GM20431 (cell line): ENCODE results near the gene EMSY.
"Not testable (repeated sequence)": the region's sequence is repeated elsewhere in the genome, so short reads cannot be mapped to it uniquely, and the experiment has no call there.

Experiments
- in situ Hi-C: fragments of 300-500 bp; cut with MseI, MboI; formaldehyde crosslinking; loops from one replicate; pipeline ENCODE4 v1.15.0; 2020; ENCODE audit warnings: low sequenced_read_pairs; ENCODE audit not compliant: unreplicated experiment

Gene EMSY

DNA sequence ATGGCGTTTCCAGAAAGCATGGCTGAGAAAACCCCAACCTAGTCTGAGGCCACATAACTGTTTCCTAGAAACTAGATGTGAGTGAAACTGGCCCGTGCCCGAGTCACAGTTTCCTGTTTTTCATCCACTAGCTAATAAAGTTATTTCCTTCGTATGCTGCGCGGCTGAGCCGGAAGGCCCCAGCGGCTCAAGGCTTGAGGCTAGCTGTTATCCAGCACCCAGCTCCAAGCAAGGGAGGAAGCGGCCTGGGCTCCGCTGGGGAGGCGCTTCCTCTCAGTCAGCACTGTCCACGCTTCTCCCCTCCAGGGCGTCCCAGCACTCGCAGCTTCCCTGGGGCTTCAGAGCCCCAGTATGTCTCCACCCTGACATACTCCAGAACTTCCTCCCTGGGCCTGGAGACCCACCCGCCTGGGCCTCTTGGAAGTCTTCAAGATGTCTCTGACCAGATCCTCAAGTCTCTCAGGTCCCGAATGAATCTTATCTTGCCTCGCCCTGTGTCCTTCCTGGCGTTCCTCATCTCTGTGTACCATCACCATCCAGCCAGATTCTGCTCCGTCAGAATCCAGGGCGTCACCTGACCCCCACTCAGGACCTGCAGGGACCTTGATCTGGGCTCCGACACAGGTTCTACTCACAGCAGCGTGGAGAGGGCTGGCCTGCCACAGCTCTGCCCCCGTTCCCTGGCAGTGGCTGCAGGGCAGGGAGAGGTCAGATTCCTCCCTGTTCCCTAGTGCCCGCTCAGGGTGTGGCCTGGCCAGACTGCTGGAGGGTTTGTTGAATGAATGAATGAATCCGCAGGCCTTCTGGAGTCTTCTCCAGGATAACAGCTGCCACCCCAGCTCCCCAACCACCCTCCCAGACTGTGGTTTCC, 143.9 kb downstream of the EMSY start:
- in situ Hi-C loops: no loop called here

DNA sequence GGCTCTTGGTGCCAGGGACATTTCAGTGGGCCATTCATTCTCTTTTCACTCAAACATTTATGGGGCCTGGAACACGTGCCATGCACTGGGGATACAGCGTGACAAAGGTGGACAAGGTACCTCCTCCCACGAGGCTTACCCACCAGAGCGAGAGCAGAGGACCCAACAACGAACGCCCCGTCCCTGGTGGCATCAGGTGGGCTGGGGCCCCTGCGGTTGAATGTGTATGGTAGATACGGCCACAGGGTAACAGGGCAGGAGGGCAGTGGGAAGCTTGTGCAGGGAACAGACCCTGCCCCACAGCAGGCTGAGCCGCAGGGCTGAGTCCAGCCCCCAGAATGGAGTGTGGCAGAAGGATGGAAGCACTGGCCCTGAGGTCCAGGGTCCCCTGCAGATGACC, 144.7 kb downstream of the EMSY start:
- in situ Hi-C loops: no loop called here

DNA sequence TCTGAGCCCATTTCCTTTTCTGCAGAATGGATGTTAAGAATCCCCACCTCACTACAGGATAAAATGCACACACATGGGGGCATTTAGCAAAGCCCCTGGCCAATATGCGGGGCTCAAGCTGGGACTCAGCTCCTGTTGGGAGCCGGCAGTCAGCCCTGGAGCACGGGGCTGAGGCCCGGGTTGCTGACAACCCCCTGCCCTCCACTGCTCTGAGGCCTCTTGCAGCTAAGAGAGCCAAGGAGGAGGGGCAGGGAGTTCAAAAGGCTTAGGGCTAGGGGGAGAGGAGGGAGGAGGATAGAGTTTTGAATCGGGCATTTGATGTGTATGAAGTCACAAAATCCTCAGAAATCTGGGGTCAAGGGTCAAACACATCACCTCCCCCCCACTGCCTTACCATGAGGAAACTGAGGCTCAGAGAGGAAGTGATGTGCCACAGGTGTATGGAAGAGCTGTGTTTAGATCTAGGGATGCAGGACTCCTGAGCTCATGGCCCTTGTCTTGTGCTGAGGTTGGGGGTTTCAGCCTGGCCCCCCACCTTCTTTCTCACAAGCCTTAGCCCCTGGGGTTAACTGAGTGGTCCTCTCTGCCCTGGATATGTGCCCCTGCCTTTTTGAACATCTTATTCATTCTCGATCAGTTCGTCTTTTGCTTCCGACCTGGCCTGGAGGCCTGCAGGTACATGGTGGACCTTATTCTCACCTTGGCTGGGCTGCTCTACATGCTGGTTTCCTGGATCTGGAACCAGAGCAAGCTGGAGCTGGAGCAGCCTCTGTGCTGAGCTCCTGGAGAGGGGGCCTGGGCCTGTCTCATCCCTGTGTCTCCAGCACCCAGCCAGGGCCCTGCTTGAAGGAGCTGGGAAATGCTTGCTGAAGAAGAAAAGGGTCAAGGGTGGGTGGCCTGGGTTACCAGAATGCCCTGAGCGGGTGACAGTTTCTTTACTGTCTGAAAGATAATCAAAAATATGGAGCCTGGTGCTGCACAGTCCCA, 145.4 kb downstream of the EMSY start:
- in situ Hi-C loops: no loop called here

DNA sequence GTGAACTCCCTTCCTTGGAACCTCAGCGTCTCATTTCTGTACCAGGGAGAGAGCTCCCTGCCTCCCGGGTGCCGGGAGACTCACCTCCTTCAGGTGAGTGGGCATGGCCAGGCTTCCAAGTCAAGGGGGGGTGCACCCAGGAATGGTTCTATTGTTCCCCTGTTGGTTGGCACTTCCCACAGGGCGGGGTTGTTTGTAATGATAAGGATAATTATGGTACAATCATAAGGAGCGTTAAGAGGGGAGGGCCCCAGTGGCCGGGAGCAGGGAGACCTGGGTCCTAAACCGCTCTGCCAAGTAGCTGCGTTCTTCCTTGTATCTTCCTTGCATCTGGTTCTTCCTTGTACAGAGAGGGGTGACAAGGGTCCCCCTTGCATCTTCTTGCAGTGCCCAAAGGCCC, 146.6 kb downstream of the EMSY start:
- in situ Hi-C loops: no loop called here

DNA sequence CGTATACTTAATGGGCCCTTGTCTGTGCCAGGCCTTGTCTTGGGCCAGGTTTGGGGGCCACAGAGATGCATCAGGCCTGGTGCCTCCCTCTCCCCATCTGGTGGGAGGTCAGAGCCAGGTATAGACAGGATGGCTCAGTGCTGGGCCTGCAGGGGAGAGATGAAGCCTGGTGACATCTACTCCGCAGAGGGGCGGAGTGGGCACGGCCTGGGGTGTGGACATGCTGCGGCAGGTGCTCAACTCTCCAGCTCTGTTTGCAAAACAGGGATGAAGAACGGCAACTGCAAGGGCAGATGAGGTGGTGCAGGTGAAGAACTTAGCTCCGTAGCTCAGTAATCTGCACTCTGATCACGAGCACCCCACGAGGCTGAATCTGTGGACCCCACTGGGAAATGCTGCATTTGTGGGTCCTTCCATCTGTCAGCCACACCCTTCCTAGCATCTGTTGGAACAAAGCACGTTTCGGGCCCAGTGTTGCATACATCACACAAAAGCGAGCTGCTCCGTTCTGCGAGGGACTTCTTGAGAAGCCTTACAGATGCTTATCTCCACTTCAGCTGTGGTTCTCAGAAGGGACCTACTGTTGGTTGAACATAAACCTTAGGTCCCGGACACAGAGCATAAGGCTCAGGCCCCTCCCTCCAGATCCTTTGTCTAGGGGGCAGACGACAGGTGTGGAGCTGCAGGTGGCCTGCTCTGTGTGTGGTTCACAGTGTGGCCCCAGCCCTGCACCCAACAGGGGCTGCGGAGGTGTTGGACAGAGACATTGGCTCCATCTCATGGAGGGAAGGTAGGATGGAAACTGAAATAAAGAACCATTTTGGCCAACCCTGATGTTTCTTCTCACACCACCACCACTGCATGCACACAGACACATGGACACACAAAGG, 147.5 kb downstream of the EMSY start:
- in situ Hi-C loops: no loop called here

DNA sequence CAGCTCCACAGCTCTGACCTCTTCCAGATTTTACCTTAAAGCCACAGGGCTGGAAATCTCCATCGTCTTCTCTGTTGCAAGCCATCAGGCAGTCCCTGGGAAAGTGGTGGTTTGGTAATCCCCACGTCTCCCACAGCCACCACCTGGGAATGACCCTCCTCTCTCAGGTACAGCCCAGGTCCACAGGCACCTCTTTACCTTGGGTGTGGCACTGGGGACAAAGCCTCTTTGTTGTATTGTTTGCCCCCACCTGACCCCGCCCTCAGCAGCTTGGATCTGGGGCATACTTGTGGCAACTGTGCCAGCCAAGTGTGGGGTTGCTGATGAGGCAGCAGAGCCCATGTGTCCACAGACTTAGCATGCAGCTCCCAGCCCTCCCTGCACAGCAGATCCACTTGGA, 148.1 kb downstream of the EMSY start:
- in situ Hi-C loops: no loop called here

DNA sequence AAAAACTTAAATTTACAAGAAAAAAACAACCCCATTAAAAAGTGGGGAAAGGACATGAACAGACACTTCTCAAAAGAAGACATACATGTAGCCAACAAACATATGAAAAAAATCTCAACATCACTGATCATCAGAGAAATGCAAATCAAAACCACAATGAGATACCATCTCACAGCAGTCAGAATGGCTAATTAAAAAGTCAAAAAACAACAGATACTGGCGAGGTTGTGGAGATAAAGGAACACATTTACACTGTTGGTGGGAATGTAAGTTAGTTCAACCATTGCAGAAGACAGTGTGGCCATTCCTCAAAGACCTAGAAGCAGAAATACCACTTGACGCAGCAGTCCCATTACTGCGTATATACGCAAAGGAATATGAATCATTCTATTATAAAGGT, 150.3 kb downstream of the EMSY start:
- in situ Hi-C loops: not testable (repeated sequence)

DNA sequence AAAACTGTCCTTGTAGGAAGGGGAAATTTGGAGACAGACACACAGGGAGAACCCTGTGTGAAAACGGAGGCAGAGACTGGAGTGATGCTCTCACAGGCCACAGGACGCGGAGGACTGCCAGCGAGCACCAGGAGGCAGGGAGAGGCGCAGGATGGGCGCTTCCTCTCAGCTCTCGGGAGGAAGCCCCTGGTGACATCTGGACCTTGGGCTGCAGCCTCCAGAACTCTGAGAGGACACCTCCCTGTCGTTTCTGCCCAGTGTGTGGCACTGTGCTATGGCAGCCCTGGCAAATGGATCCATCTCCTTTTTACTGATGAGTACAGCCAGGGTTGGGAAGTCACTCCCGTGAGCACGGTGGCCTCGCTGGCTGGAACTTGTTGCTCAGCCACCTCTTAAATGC, 151.8 kb downstream of the EMSY start:
- in situ Hi-C loops: no loop called here

DNA sequence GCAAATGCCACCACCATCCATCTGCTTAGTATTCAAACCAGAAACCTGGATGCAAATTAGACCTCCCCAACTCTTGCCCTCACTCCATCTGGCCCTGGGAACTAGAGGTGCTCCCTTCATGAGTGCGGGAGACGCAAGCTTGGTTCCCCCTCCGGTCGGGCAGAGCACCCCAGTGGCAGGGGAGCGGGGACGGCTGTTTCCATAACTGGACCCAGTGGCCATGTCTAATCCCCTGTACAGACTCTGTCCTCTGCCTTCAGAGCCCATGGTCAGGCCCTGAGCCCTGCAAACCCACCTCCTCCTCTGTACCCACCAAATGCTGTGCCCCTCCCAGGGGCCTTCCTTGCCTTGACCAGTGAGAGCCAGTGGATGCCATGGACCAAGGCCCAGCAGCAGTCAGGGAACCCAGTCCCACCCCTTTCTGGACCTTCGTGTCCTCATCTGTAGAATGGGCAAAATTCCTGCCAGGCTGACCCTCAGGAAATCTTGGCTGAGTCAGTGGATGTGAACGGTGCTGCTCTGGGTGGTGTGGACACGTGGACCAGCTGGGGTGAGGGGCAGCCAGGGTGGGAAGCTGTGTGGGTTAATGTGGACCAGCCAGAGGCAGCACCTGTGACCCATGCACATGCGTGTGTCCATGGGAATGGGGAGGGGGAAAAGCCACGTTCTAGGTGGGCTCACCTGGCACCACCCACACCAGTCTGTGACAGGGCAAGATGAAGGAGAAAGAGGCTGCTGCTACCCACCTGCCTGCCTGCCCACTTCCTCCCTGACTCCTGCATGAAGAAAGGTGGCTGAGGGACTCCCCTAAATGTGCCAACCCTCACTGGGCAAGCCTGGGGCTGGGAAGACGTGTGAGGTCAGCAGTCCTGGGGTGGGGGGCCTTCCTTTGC, 153.0 kb downstream of the EMSY start:
- in situ Hi-C loops: no loop called here

DNA sequence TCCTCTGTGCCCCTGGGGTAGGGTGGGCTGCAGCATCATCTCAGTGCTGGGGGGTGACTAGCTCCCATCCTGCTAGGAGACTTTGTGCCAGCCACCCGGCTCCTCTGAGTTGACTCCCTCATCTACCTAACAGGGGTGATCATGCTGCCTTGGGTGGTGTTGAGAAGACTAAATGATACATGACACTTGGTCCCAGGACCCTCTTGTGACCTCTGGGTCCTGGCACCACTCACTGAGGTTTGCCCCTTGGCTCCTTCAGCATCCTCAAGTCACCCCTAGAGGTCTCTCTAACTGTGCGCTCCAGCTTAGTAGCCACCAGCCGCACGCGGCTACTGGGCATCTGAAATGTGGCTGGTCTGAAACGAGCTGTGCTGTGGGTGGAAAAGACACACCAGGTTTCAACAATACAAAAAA, 153.6 kb downstream of the EMSY start:
- in situ Hi-C loops: no loop called here

DNA sequence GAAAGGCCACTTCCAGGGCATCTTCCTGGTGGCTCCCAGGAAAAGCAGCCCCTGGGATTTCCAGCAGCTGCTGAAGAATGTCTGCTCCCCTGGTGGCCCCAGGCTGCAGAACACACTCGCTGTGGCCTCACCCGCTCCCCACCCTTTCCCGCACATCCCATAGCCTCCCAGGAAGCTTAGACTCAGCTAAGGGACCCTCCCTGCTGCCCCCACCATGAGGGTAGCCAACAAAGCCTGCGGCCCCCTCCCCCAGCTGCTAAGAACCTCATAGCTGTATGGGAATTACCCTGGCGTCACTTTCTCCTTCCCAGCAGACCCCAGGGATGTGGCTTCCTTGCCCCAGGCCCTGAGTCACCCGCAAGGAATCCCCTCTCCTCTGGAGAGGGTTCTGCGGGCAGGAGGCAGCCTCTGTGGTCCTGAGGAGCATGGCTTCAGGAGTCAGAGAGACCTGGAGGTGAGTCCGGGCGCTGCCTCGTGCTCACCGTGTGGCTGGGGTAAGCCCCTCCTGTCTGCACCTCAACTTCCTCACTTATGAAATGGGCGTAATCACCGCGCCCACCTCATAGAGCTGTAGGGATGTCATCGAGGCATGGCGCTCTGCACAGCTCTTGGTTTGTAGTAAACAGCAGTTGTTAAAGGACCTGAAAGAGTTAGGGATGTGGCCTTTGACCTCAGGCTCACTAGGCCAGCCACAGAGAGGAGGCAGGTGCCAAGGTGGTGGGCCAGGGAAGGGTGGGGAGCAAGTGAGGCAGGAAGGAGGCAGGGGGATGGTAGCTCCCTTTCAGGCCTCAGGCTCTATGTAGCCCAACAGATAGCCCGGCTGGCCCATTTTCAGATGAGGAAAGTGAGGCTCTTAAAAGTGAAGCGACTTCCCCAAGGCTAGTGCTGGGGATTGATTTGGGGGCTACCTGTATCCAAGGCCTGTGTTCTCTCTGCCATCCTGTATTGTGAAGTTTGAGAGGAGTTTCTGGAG, 154.5 kb downstream of the EMSY start:
- in situ Hi-C loops: loop anchor here (10.0 kb wide), 1 partner anchor 85 kb away; no protein-coding TSS in a partner anchor

DNA sequence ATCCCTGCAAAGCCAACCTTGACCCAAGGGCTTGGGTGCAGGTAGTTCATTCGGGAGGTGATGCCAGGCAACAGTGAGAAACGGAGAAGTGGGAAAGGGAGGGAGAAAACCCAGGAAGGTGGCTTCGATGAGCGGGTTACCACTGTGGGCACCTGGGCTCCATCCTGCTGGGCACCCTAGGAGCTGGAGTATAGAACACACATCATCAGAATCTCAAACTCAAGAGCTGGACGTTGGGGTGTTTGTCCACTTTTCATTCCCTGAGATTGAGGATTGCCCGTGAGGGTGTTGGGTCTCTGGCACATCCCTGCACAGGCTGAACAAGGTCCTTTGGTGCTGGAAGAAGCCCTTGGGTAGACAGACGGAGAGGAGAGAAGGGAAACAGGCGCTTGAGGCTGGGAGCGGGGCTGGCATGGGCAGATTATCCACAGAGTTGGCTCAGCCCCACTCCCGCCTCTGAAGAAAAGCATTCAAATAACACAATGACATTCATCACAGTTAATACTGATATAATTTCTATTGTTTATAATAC, 155.4 kb downstream of the EMSY start:
- in situ Hi-C loops: loop anchor here (10.0 kb wide), 1 partner anchor 85 kb away; no protein-coding TSS in a partner anchor

DNA sequence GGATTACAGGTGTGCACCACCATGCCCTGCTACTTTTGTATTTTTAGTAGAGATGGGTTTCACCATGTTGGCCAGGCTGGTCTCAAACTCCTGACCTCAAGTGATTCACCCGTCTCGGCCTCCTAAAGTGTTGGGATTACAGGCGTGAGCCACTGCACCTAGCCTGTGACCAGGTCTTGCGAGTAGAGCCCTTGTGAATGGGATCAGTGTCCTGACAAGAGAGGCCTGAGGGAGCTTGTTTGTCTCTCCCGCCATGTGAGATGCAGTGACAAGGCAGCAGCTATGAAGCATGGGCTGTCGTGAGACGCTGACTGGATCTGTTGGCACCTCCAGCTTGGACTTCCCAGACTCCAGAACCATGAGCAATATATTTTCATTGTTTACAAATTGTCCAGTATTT, 156.5 kb downstream of the EMSY start:
- in situ Hi-C loops: loop anchor here (10.0 kb wide), 1 partner anchor 84 kb away; no protein-coding TSS in a partner anchor

DNA sequence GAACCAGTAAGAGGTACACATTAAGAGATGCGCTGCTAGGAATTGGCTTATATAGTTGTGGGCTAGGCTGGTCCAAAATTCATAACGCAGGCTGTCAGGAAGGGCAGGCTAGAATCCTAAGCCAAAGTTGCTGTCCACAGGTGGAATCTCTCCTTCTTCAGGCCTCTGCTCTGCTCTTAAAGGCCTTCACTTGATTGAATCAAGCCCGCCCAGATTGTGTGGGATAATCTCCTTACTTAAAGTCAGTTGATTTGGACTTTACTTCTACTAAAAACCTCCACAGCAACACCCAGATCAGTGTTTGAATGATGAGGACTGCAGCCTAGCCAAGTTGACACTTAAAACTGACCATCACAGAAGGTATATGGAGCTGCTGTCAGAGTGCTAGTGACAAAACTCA, 156.9 kb downstream of the EMSY start:
- in situ Hi-C loops: loop anchor here (10.0 kb wide), 1 partner anchor 83 kb away; no protein-coding TSS in a partner anchor

DNA sequence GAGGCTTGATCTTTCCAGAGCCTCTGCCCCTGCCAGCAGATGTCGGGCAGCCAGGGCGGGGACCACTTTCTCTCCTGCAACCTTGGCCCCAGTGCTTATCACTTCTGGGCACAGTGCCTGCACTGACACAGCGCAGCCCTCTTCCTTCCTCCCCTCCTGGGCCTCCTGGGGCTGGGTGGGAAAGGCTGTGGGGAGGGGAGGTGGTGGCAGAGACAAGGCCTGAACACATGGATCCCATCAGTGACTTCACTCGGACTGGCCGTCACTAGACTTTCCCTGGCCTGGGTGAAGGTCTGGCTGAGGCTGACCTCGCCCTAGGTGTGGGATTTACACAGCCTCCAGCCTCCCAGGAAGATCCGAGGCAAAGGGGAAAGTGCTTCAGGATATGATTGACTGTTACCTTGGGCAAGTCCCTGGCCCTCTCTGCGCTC, 157.6 kb downstream of the EMSY start:
- in situ Hi-C loops: loop anchor here (10.0 kb wide), 1 partner anchor 82 kb away; no protein-coding TSS in a partner anchor
